Mononuclear cell (primary cell): ENCODE results near the gene SOD2. TPM values are rescaled to one million over a fixed set of nuclear protein-coding genes. Genes with fewer than 3 reads are reported as not detected.
"Not testable (repeated sequence)": the region's sequence is repeated elsewhere in the genome, so short reads cannot be mapped to it uniquely, and the experiment has no call there.

Source experiments
- H3K27me3 ChIP-seq: 2 replicates; pipeline ENCODE4 v1.6.0; 2011; ENCODE audit warnings: low read length, control low read depth; ENCODE audit not compliant: insufficient read depth
- H3K4me1 ChIP-seq: 2 replicates; pipeline ENCODE4 v1.5.1; 2011; ENCODE audit warnings: mild to moderate bottlenecking, low read length, control low read depth; ENCODE audit not compliant: insufficient read depth
- H3K4me3 ChIP-seq: 2 replicates; pipeline ENCODE4 v1.5.1; 2011; ENCODE audit warnings: mild to moderate bottlenecking, low read length, moderate library complexity
- H3K9me3 ChIP-seq: 2 replicates; pipeline ENCODE4 v1.5.1; 2011; ENCODE audit warnings: low read depth, mild to moderate bottlenecking, control low read depth, low read length
- total RNA-seq: library from RNA; depleted of rRNA; stranded (reverse); fragments of >200 nt; gene quantifications from one replicate; pipeline ENCODE4 v1.2.3, GENCODE V29; 2012

SOD2 gene
- total RNA-seq, 1 donor, result 932 TPM

DNA sequence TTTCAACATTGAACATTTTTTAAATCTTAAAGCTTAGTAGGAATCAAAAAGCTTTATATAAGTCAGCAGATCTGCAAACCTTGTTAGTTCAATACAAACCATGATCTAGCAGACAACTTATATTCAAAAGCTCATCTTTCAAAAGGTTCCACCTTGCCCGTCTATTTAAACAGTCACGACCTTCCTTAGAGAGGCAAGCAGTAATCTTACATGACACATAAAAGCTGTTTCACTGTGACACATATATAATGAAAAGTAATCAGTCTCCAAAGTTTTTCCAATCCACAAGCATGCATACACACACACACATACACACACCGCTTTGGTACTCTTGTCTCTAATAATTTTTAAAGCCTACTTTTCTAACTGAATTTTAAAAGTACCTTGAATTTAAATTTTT is 12.9 kb downstream of the SOD2 start:
- no peaks in the 10 kb centered on the region for H3K27me3 ChIP-seq
- H3K4me1 ChIP-seq, result peaks cover 34% of the 10 kb centered on the region
- H3K4me3 ChIP-seq, result no peak overlapping the region
- no peaks in the 10 kb centered on the region for H3K9me3 ChIP-seq

DNA sequence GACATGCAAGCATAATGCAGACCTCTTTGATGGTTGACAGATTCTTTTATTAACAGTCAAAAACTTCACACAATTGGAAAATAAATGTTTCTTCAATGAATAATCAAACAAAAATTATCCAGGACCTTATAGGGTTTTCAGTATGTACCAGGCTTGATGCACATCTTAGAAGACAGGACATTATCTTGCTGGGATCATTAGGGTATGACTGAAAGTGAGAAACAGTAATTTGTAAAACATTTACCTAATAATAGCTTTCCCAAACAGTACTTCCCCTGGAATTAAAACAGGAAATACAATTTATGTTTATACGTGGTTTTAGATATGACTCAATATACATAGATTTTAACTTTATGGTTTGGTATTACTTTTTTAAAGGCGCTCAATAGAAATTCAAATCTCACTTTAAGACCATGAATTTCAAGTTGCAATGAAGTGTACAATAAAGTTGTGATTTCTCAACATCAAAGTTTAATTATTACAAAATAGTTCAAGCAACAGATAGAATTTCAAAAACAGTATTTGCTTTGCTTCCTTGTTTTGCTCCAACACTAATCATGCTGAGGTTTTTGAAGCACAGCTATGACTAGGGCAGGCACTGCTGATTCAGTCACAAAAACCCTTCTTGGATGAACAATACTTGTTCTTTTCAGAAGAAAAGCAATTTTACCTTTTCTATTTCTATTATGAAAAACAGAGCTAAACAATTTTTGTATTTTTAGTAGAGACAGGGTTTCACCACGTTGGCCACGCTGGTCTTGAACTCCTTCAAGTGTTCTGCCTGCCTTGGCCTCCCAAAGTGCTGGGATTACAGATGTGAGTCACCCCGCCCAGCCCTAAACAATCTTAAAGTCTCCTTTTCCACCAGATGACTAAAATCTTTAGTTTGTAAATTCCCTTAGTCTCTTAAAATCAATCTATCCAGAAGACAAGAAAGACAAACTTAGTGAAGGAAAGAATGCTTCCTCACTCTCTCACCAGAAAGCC is 13.7 kb downstream of the SOD2 start:
- Histone ChIP-seq H3K4me1 (peaks cover 34% of the 10 kb centered on the region), H3K4me3 (no peak overlapping the region), H3K27me3 (no peaks in the 10 kb centered on the region), H3K9me3 (no peaks in the 10 kb centered on the region)

DNA sequence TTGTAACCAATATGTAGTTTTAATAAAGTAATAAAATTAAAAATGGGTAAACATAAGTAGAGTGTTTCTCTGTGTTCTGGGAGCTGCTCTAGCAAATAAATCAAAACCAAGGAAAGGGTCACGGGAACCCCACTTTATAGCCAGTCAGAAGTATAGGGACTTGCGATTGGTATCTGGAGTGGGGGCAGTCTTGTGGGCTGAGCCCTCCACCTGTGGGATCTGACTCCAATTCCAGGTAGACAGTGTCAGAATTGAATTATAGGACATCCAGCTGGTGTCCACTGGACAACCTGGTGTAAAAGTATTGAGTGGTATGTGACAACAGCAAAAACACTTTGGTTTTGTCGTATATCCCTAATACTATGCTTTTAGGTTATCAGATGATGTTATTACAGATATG is 14.5 kb downstream of the SOD2 start:
- no peak overlapping the region for H3K4me3 ChIP-seq
- no peaks in the 10 kb centered on the region for H3K27me3 ChIP-seq
- H3K9me3 ChIP-seq, result no peaks in the 10 kb centered on the region
- H3K4me1 ChIP-seq, result peaks cover 27% of the 10 kb centered on the region

DNA sequence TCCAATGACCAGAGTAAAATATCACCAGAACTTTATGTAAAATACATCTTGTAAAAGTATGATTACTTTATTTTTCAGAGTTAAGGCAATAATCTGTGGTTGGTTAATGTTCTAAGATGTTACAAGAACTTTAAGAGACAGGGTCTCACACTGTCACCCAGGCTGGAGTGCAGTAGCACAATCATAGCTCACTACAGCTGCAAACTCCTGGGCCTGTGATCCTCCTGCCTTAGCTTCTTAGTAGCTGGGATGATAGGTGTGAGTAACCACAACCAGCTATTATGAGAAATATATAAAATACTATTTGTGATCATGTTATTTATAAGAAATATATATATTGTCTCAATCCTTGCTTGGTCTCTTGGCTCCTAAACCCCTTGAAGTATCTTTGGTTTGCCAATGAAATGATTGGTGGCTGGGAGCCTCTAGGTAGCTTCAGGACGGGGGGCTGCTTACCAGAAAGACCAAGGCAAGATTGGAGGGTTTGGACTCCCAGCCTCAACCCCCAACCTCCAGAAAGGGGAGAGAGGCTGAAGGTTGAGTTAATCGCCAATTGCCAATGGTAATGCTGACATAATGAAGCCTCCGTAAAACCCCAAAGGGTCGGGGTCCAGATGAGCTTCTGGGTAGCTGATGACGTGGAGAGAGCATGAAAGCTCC is 15.4 kb downstream of the SOD2 start:
- Histone ChIP-seq H3K4me3 (no peak overlapping the region), H3K27me3 (no peaks in the 10 kb centered on the region), H3K4me1 (peaks cover 21% of the 10 kb centered on the region), H3K9me3 (no peaks in the 10 kb centered on the region)

DNA sequence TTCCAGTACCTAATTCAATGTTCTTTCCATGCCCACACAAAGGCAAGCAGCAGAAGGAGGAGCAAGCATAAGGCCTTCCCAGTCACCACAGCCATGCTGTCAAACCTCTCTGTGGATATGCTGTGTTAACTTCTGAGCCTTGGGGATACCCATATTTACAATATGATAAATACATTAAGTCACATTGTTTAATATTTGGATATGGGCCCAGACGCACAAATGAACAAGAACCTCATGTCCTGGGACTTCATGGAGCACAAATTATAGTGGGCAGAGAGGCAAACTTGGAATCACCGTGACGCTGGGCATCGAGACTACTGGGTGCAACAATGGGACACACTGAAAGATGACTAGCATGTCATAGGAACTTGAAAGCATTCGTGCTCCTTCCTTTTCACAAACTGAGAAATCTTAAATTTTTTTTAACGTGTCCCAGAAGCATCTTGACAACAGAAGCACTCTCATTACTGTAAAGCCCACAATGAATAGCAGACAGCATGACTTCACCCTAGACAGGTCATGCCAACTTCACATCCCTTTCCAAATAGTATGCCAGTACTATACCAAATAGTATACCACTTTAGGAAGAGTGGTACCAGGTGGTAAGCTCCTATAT is 16.0 kb downstream of the SOD2 start:
- Histone ChIP-seq H3K4me3 (no peak overlapping the region), H3K4me1 (peaks cover 21% of the 10 kb centered on the region), H3K9me3 (no peaks in the 10 kb centered on the region), H3K27me3 (no peaks in the 10 kb centered on the region)

DNA sequence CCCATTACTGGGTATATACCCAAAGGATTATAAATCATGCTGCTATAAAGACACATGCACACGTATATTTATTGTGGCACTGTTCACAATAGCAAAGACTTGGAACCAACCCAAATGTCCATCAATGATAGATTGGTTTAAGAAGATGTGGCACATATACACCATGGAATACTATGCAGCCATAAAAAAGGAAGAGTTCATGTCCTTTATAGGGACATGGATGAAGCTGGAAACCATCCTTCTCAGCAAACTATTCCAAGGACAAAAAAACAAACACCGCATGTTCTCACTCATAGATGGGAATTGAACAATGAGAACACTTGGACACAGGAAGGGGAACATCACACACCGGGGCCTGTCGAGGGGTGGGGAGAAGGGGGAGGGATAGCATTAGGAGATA is 16.8 kb downstream of the SOD2 start:
- H3K27me3 ChIP-seq, H3K9me3 ChIP-seq, H3K4me3 ChIP-seq: not testable (repeated sequence)
- peaks cover 17% of the 10 kb centered on the region for H3K4me1 ChIP-seq

DNA sequence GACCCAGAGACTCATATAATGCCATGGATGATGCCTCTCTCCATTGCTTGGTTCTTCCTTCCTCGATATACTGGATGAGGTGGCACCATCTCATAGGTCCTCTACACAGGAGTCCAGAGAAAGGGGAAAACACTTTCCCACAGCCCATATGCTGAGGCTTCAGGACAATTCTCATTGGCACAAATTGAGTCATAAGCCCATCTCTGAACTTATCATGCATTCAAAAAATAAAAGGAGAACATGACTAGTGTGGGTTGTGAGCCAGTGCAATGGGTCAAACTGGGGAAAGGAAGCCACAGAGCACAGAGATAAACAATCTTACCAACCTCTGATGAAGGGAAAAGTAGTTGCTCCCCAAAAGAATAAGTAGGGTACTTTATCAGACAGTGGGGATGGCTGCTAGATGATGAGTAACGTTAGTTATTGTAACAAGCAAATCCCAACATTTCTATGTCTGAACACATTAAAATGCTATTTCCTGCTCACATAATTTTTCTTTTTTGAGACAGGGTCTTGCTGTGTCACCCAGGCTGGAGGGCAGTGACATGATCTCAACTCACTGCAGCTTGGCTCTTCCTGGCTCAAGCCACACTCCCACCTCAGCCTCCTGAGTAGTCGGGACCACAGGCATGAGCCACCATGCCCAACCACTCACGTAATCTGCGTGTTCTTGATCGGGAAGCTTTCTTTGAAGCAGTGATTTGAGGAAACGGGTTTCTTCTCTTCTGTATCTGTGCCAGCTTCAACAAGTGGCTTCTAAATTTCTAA is 27.0 kb downstream of the SOD2 start:
- Histone ChIP-seq H3K4me1 (no peaks in the 10 kb centered on the region), H3K9me3 (peaks cover 5% of the 10 kb centered on the region), H3K27me3 (no peaks in the 10 kb centered on the region)

DNA sequence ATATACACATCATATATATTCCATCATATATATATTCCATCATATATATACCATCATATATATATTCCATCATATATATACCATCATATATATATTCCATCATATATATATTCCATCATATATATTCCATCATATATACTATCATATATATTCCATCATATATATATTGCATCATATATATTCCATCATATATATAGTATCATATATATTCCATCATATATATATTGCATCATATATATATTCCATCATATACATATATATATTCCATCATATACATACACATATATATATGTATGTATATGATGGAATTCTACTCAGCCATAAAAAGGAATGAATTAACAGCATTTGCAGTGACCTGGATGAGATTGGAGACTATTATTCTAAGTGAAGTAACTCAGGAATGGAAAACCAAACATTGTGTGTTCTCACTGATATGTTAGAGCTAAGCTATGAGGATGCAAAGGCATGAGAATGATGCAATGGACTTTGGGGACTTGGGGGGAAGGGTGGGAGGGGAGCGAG is 29.6 kb downstream of the SOD2 start:
- not testable (repeated sequence) for H3K9me3 ChIP-seq, H3K4me1 ChIP-seq, H3K4me3 ChIP-seq, H3K27me3 ChIP-seq

More for the DNA sequence above, 27.0 kb downstream of the SOD2 start:
- no peak overlapping the region for H3K4me3 ChIP-seq

DNA sequence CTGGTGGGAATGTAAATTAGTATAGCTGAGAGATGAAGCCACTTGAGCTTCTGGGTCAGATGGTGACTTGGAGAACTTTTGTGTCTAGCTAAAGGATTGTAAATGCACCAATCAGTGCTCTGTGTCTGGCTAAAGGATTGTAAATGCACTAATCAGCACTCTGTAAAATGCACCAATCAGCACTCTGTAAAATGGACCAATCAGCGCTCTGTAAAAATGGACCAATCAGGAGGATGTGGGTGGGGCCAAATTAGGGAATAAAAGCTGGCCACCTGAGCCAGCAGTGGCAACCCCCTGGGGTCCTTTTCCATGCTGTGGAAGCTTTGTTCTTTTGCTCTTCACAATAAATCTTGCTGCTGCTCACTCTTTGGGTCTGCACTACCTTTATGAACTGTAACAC is 31.1 kb downstream of the SOD2 start:
- H3K9me3 ChIP-seq, H3K4me3 ChIP-seq, H3K4me1 ChIP-seq, H3K27me3 ChIP-seq: not testable (repeated sequence)

DNA sequence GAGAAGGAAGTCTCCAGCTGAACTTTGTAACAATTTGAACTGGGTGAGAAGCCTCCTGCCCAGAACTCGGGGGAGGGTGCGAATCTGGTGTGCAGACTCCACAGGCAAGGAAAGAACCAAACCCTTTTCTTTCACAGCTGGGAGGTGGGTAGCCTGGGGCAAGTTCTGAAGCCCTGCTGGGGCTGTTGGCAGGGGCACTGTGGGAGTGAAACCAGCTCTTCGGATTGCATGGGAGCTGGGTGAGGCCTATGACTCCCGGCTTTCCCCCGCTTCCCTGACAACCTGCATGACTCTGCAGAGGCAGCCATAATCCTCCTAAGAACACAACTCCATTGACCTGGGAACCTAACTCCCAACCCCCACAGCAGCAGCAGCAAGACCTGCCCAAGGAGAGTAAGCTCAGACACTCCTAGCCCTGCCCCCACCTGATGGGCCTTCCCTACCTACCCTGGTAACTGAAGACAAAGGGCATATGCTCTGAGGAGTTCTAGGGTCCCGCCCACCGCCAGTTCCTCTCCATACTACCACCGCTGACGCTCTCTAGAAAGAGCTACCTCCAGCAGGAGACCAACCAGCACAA is 37.5 kb downstream of the SOD2 start:
- H3K4me1 ChIP-seq, result no peaks in the 10 kb centered on the region
- no peaks in the 10 kb centered on the region for H3K9me3 ChIP-seq
- H3K27me3 ChIP-seq, result no peaks in the 10 kb centered on the region
- no peak overlapping the region for H3K4me3 ChIP-seq

DNA sequence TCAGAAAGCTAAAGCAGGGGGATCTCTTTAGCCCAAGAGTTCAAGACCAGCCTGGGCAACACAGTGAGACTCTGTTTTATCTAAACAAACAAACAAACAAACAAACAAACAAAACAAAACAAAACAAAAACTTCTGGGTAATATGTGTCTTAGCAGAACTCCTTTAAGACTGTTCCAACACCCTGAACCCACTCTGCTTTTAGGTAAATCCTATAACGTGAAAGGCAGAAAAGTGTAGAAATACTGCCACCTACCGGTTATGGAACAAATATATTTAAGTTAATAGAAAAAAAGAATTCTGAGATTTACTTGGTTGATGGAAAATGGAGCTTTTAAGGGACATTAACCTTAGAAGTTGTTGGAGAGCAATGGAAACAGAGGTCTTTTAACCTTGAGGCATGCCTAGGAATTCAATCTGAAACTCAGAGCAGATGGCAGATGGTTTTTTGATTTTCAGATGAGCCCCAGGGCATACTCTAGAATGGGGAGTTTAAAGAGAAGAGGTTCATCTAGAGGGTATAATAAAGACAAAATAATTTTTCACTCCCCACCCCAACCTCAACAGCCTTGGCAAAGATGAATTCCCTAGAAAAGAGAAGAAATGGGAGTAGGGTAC is 38.5 kb downstream of the SOD2 start:
- H3K4me3 ChIP-seq, result no peak overlapping the region
- no peaks in the 10 kb centered on the region for H3K4me1 ChIP-seq
- no peaks in the 10 kb centered on the region for H3K27me3 ChIP-seq
- no peaks in the 10 kb centered on the region for H3K9me3 ChIP-seq

DNA sequence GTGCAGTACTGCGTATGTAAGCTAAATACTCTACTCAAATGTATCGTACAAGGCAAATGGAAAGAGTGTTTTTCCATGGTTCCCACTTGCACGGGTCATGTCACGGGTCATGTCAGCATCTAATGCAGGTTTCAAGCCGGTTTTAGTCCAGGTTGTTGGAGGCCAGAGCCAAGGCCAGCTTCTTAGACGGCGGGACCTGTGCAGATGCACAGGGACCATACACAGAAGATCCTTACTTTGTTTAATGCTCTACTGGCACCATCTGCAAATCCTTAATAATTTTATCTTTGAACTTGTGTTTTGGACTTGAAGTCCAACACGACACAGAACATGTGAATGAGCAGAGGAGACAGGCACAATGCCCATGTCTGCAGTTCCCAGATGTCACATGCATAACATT is 42.7 kb downstream of the SOD2 start:
- Histone ChIP-seq H3K4me1 (no peaks in the 10 kb centered on the region), H3K9me3 (no peaks in the 10 kb centered on the region), H3K27me3 (no peaks in the 10 kb centered on the region), H3K4me3 (no peak overlapping the region)

DNA sequence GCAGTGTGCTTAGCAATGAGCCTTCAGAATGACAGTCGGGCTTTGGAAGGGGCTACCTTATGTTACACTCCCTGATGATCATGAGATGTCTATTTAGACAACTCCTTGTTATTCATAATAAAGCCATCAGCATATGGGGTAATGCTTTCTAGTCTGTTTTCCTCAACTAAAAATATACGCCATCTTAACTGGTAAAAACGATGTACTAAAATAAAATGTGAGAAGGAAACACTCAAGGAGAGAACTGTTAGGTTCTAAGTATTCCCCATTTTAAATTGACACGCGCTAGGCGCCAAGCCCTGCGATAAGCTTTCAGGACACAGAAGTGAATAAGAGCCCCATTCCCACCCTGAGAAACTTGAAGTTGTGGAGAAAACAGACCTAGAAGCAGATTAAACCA is 43.6 kb downstream of the SOD2 start:
- Histone ChIP-seq H3K4me1 (no peaks in the 10 kb centered on the region), H3K9me3 (no peaks in the 10 kb centered on the region), H3K4me3 (no peak overlapping the region), H3K27me3 (no peaks in the 10 kb centered on the region)

DNA sequence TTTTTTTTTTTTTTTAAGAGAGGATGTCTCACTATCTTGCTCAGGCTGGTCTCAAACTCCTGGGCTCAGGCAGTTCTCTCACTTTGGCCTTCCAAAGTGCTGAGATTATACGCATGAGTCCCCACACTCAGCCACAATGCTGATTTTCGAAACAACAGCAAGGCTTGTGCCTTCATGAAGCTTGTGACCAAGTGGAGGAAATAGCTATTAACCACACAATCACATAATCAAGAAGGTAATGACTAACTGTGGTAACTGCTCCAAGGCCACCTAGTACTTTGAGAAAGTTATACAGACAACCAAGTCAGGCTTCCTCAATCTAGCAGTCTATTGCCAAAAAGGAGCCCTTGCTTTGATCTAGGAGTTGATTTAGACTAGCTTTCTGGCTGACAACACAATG is 46.3 kb downstream of the SOD2 start:
- Histone ChIP-seq H3K27me3 (no peaks in the 10 kb centered on the region), H3K9me3 (no peaks in the 10 kb centered on the region), H3K4me3 (no peak overlapping the region), H3K4me1 (no peaks in the 10 kb centered on the region)
